Neutrophil (primary cell): ENCODE results near the gene TKFC.

Source experiments
- H3K27ac ChIP-seq: fragments of 200-600 bp; sonication (generic); 2 replicates; pipeline ENCODE4 v1.5.1; 2016; ENCODE audit warnings: mild to moderate bottlenecking, moderate library complexity
- H3K27me3 ChIP-seq: fragments of 200-600 bp; sonication (generic); 2 replicates; pipeline ENCODE4 v1.6.0; 2016; ENCODE audit warnings: mild to moderate bottlenecking
- H3K36me3 ChIP-seq: fragments of 200-600 bp; sonication (generic); 2 replicates; pipeline ENCODE4 v1.5.1; 2017
- H3K4me1 ChIP-seq, 2 experiments: fragments of 200-600 bp in 1 of 2; sonication (generic) in 1 of 2; 1 replicate in 1 of 2; 2 replicates in 1 of 2; pipeline versions ENCODE4 v1.5.1 to v1.6.1; 2013 to 2016; ENCODE audit warnings: low read depth in 1 of 2, low read length in 1 of 2, mild to moderate bottlenecking in 1 of 2, moderate library complexity in 1 of 2; ENCODE audit not compliant: control insufficient read depth in 1 of 2, insufficient read depth in 1 of 2
- H3K4me3 ChIP-seq, 2 experiments: fragments of 200-600 bp in 1 of 2; sonication (generic) in 1 of 2; 1 replicate in 1 of 2; 2 replicates in 1 of 2; pipeline ENCODE4 v1.5.1; 2013 to 2016; ENCODE audit warnings: low read depth in 1 of 2, low read length in 1 of 2, mild to moderate bottlenecking in 1 of 2, moderate library complexity in 1 of 2
- H3K9me3 ChIP-seq: fragments of 200-600 bp; sonication (generic); 2 replicates; pipeline ENCODE4 v1.5.1; 2016
- TF ChIP-seq, protein P1 (sequence below): fragments of 200-600 bp; sonication (generic); IDR thresholded peaks from 2 replicates; pipeline ENCODE4 v1.5.1; 2016; ENCODE audit warnings: antibody characterized with exemption

TKFC gene

DNA sequence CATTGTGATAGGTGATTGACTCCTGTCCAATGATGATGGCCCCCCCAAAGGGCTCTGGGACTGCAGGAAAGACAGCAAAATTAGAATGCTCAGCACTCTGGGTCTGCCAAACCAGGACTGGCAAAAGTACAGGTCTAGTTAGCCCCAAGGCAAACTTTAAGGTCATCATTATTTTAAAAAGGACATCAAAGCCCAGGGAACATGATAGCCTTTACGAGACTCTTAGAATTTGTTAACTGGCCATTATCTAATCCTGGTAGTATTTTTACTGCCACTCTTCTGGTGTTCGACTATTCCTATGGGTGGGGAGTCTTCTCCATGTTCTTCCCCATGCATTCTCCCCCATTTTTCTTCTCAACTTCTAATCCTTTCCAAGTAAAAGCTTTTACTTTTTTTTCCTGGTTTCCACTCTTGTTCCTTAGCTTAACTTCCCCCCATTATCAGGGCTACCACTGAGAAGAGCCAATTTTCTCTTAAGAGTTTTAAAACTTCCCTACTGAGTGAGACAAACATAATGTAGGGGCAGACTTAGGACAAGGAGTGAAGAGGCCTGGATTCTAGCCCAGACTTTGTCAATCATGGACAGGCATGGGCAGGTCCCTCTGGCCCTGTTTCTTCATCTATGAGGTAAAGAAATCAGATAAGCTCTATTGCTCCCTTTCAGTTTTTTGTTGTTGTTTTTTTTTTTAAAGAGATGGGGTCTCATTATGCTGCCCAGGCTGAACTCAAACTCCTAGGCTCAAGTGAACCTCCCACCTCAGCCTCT is 7.2 kb upstream of the TKFC start:
- no peaks in the 10 kb centered on the region for H3K27me3 ChIP-seq
- TF ChIP-seq, protein P1, sequence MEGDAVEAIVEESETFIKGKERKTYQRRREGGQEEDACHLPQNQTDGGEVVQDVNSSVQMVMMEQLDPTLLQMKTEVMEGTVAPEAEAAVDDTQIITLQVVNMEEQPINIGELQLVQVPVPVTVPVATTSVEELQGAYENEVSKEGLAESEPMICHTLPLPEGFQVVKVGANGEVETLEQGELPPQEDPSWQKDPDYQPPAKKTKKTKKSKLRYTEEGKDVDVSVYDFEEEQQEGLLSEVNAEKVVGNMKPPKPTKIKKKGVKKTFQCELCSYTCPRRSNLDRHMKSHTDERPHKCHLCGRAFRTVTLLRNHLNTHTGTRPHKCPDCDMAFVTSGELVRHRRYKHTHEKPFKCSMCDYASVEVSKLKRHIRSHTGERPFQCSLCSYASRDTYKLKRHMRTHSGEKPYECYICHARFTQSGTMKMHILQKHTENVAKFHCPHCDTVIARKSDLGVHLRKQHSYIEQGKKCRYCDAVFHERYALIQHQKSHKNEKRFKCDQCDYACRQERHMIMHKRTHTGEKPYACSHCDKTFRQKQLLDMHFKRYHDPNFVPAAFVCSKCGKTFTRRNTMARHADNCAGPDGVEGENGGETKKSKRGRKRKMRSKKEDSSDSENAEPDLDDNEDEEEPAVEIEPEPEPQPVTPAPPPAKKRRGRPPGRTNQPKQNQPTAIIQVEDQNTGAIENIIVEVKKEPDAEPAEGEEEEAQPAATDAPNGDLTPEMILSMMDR: no peak

DNA sequence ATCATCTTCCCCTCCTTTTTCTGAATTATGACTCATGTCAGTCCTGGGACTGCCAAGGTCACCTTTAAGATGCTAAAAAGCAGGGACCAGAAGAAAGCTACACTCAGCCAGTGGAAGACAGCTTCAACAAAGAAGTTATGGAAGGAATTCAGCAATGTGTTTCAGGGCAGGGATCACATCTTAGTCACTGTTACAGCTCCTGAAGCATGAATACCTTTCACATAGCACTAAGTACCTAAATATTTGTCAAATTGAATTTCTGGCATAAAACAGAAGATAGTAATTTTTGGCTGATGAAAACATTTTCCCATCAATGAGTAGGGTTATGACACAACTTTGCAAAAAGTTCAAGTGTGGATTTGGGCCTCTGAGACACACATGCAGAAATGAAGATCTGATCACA is 5.4 kb upstream of the TKFC start:
- H3K27ac ChIP-seq: no peak overlapping the region
- no peak overlapping the region for H3K4me3 ChIP-seq
- no peaks in the 10 kb centered on the region for H3K27me3 ChIP-seq
- peaks cover 67% of the 10 kb centered on the region for H3K36me3 ChIP-seq
- H3K4me1 ChIP-seq: peaks cover 11 to 13% of the 10 kb centered on the region in 2 experiments
- H3K9me3 ChIP-seq: no peaks in the 10 kb centered on the region
- TF ChIP-seq, protein P1: no peak

More for the DNA sequence above, 7.2 kb upstream of the TKFC start:
- Histone ChIP-seq H3K9me3 (no peaks in the 10 kb centered on the region), H3K4me1 (no peaks in the 10 kb centered on the region), H3K4me3 (no peak overlapping the region), H3K36me3 (peaks cover 84% of the 10 kb centered on the region), H3K27ac (no peak overlapping the region)

DNA sequence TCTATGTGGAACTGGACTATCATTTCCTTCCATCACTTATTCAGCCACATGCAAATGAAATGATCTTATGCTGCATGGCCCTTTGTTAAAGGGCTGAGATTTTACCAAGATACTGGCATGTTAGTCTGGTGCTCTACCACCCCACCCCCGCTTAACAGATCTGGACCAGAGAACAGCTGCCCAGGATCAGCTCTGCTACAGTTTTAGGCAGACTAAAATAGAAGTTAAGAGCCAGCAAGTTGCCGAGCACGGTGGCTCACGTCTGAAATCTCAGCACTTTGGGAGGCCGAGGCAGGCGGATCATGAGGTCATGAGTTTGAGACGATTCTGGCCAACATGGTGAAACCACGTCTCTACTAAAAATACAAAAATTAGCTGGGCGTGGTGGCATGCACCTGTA is 4.7 kb upstream of the TKFC start:
- Histone ChIP-seq H3K36me3 (peaks cover 60% of the 10 kb centered on the region), H3K27ac (no peak overlapping the region), H3K4me3 (no peak overlapping the region), H3K27me3 (no peaks in the 10 kb centered on the region), H3K9me3 (no peaks in the 10 kb centered on the region), H3K4me1 (peaks cover 12 to 16% of the 10 kb centered on the region in 2 experiments)
- TF ChIP-seq, protein P1: no peak

DNA sequence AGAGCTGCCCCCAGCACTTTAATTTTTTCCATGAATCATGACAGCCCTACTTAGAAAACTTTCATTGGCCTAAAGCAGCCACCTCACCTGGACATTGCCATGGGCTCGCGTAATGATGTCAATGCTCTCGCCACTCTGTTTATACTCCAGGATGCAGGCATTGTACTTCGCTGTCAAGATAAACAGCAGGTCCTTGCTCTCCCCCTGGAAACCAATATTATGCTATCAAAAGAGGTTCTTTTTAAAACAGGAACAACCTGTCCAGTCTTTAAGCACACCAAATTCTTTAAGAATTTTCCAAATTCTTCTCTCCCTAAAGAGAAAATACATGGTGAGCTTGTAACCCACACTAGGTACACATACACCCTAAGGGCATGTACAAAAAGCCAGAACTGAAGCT is 3.2 kb upstream of the TKFC start:
- Histone ChIP-seq H3K36me3 (peaks cover 46% of the 10 kb centered on the region), H3K4me1 (peaks cover 17 to 21% of the 10 kb centered on the region in 2 experiments), H3K27me3 (no peaks in the 10 kb centered on the region), H3K4me3 (no peak overlapping the region), H3K27ac (no peak overlapping the region), H3K9me3 (no peaks in the 10 kb centered on the region)
- TF ChIP-seq, protein P1: no peak

DNA sequence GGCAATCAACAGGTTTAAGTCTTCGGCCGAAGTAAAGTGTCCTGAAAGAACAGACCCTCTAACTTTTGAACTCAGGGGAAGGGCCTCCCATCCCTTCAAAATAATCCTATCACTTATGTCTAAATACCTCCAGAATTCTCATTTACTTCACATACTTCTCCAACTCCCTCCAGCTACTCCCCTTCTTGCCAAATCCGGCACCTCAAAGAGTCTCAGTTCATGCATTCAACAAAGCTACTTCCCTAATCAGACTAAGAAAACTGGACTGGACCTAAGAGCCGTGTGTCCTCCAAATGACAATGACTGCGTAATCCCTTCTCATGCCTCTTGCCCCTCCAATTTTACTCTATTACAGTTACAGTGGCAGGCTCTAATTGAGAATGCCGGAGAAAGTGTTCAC is 1.4 kb upstream of the TKFC start:
- H3K27me3 ChIP-seq: no peaks in the 10 kb centered on the region
- TF ChIP-seq, protein P1: no peak
- H3K4me1 ChIP-seq: peaks cover 25 to 26% of the 10 kb centered on the region in 2 experiments
- peak overlapping the region; percentile 68 for H3K27ac ChIP-seq
- peaks cover 31% of the 10 kb centered on the region for H3K36me3 ChIP-seq
- no peaks in the 10 kb centered on the region for H3K9me3 ChIP-seq
- H3K4me3 ChIP-seq: peak overlapping the region; percentile 73 to 98
